Measurements from ENCODE around the gene KBTBD8.

KBTBD8 gene

GRCh38 chr3:67018105-67018788, 20.1 kb downstream of the KBTBD8 start:
- no peak overlapping the region for H3K27ac ChIP-seq (ENCODE audit: low read length)
- no peak overlapping the region for H3K9ac ChIP-seq (ENCODE audit: low read length)
- peaks cover 5% of the 10 kb centered on the region for H3K4me1 ChIP-seq (ENCODE audit: control insufficient read depth, low read depth, low read length)
- H3K36me3 ChIP-seq (ENCODE audit: control insufficient read depth, low read depth, low read length) = no peaks in the 10 kb centered on the region
- no peaks in the 10 kb centered on the region for H3K9me3 ChIP-seq (ENCODE audit: control insufficient read depth, low read depth, low read length)
- no peaks in the 10 kb centered on the region for H3K27me3 ChIP-seq (ENCODE audit: control insufficient read depth, insufficient read depth, low read length)
- H3K4me3 ChIP-seq (ENCODE audit: low read length) = no peak overlapping the region

GRCh38 chr3:67018789-67019526, 20.9 kb downstream of the KBTBD8 start:
- Histone ChIP-seq H3K4me1 (ENCODE audit: control insufficient read depth, low read depth, low read length) (peaks cover 5% of the 10 kb centered on the region), H3K27me3 (ENCODE audit: control insufficient read depth, insufficient read depth, low read length) (no peaks in the 10 kb centered on the region), H3K9me3 (ENCODE audit: control insufficient read depth, low read depth, low read length) (no peaks in the 10 kb centered on the region), H3K9ac (ENCODE audit: low read length) (no peak overlapping the region), H3K27ac (ENCODE audit: low read length) (no peak overlapping the region), H3K4me3 (ENCODE audit: low read length) (no peak overlapping the region), H3K36me3 (ENCODE audit: control insufficient read depth, low read depth, low read length) (no peaks in the 10 kb centered on the region)

GRCh38 chr3:67028001-67028784, 30.1 kb downstream of the KBTBD8 start:
- no peaks in the 10 kb centered on the region for H3K9me3 ChIP-seq (ENCODE audit: control insufficient read depth, low read depth, low read length)
- no peaks in the 10 kb centered on the region for H3K4me1 ChIP-seq (ENCODE audit: control insufficient read depth, low read depth, low read length)
- H3K27ac ChIP-seq (ENCODE audit: low read length) = no peak overlapping the region
- H3K4me3 ChIP-seq (ENCODE audit: low read length) = no peak overlapping the region
- H3K36me3 ChIP-seq (ENCODE audit: control insufficient read depth, low read depth, low read length) = no peaks in the 10 kb centered on the region
- no peak overlapping the region for H3K9ac ChIP-seq (ENCODE audit: low read length)
- no peaks in the 10 kb centered on the region for H3K27me3 ChIP-seq (ENCODE audit: control insufficient read depth, insufficient read depth, low read length)

- H3K4me3 ChIP-seq (ENCODE audit: low read length) = no peak overlapping the region
- no peak overlapping the region for H3K27ac ChIP-seq (ENCODE audit: low read length)
- H3K36me3 ChIP-seq (ENCODE audit: control insufficient read depth, low read depth, low read length) = no peaks in the 10 kb centered on the region
- H3K4me1 ChIP-seq (ENCODE audit: control insufficient read depth, low read depth, low read length) = no peaks in the 10 kb centered on the region
- H3K27me3 ChIP-seq (ENCODE audit: control insufficient read depth, insufficient read depth, low read length) = no peaks in the 10 kb centered on the region
- no peak overlapping the region for H3K9ac ChIP-seq (ENCODE audit: low read length)
- H3K9me3 ChIP-seq (ENCODE audit: control insufficient read depth, low read depth, low read length) = no peaks in the 10 kb centered on the region
Measured at GRCh38 chr3:67030785-67031740, 33.0 kb downstream of the KBTBD8 start.

GRCh38 chr3:67031986-67032385, 33.9 kb downstream of the KBTBD8 start:
- H3K27ac ChIP-seq (ENCODE audit: low read length) = no peak overlapping the region
- no peaks in the 10 kb centered on the region for H3K9me3 ChIP-seq (ENCODE audit: control insufficient read depth, low read depth, low read length)
- no peak overlapping the region for H3K4me3 ChIP-seq (ENCODE audit: low read length)
- no peaks in the 10 kb centered on the region for H3K4me1 ChIP-seq (ENCODE audit: control insufficient read depth, low read depth, low read length)
- no peak overlapping the region for H3K9ac ChIP-seq (ENCODE audit: low read length)
- H3K36me3 ChIP-seq (ENCODE audit: control insufficient read depth, low read depth, low read length) = no peaks in the 10 kb centered on the region
- H3K27me3 ChIP-seq (ENCODE audit: control insufficient read depth, insufficient read depth, low read length) = no peaks in the 10 kb centered on the region

GRCh38 chr3:67033079-67033478, 35.0 kb downstream of the KBTBD8 start:
- H3K9me3 ChIP-seq (ENCODE audit: control insufficient read depth, low read depth, low read length) = no peaks in the 10 kb centered on the region
- no peak overlapping the region for H3K4me3 ChIP-seq (ENCODE audit: low read length)
- no peaks in the 10 kb centered on the region for H3K36me3 ChIP-seq (ENCODE audit: control insufficient read depth, low read depth, low read length)
- H3K4me1 ChIP-seq (ENCODE audit: control insufficient read depth, low read depth, low read length) = no peaks in the 10 kb centered on the region
- H3K9ac ChIP-seq (ENCODE audit: low read length) = no peak overlapping the region
- no peak overlapping the region for H3K27ac ChIP-seq (ENCODE audit: low read length)
- H3K27me3 ChIP-seq (ENCODE audit: control insufficient read depth, insufficient read depth, low read length) = no peaks in the 10 kb centered on the region

GRCh38 chr3:67034371-67034770, 36.3 kb downstream of the KBTBD8 start:
- H3K9me3 ChIP-seq (ENCODE audit: control insufficient read depth, low read depth, low read length) = no peaks in the 10 kb centered on the region
- H3K4me1 ChIP-seq (ENCODE audit: control insufficient read depth, low read depth, low read length) = peaks cover 3% of the 10 kb centered on the region
- no peaks in the 10 kb centered on the region for H3K36me3 ChIP-seq (ENCODE audit: control insufficient read depth, low read depth, low read length)
- H3K4me3 ChIP-seq (ENCODE audit: low read length) = no peak overlapping the region
- no peaks in the 10 kb centered on the region for H3K27me3 ChIP-seq (ENCODE audit: control insufficient read depth, insufficient read depth, low read length)
- H3K9ac ChIP-seq (ENCODE audit: low read length) = no peak overlapping the region
- no peak overlapping the region for H3K27ac ChIP-seq (ENCODE audit: low read length)

GRCh38 chr3:67037615-67038014, 39.5 kb downstream of the KBTBD8 start:
- Histone ChIP-seq H3K27me3 (ENCODE audit: control insufficient read depth, insufficient read depth, low read length) (no peaks in the 10 kb centered on the region), H3K27ac (ENCODE audit: low read length) (no peak overlapping the region), H3K9me3 (ENCODE audit: control insufficient read depth, low read depth, low read length) (no peaks in the 10 kb centered on the region), H3K36me3 (ENCODE audit: control insufficient read depth, low read depth, low read length) (no peaks in the 10 kb centered on the region), H3K4me1 (ENCODE audit: control insufficient read depth, low read depth, low read length) (peaks cover 3% of the 10 kb centered on the region), H3K9ac (ENCODE audit: low read length) (no peak overlapping the region), H3K4me3 (ENCODE audit: low read length) (no peak overlapping the region)

GRCh38 chr3:67044295-67044694, 46.2 kb downstream of the KBTBD8 start:
- Histone ChIP-seq H3K36me3 (ENCODE audit: control insufficient read depth, low read depth, low read length) (no peaks in the 10 kb centered on the region), H3K9me3 (ENCODE audit: control insufficient read depth, low read depth, low read length) (no peaks in the 10 kb centered on the region), H3K4me3 (ENCODE audit: low read length) (no peak overlapping the region), H3K9ac (ENCODE audit: low read length) (no peak overlapping the region), H3K27me3 (ENCODE audit: control insufficient read depth, insufficient read depth, low read length) (no peaks in the 10 kb centered on the region), H3K4me1 (ENCODE audit: control insufficient read depth, low read depth, low read length) (peaks cover 4% of the 10 kb centered on the region), H3K27ac (ENCODE audit: low read length) (no peak overlapping the region)

- Histone ChIP-seq H3K4me3 (ENCODE audit: low read length) (no peak overlapping the region), H3K36me3 (ENCODE audit: control insufficient read depth, low read depth, low read length) (no peaks in the 10 kb centered on the region), H3K4me1 (ENCODE audit: control insufficient read depth, low read depth, low read length) (peaks cover 4% of the 10 kb centered on the region), H3K9ac (ENCODE audit: low read length) (no peak overlapping the region), H3K27ac (ENCODE audit: low read length) (no peak overlapping the region), H3K9me3 (ENCODE audit: control insufficient read depth, low read depth, low read length) (no peaks in the 10 kb centered on the region), H3K27me3 (ENCODE audit: control insufficient read depth, insufficient read depth, low read length) (no peaks in the 10 kb centered on the region)
Measured at GRCh38 chr3:67044955-67045354, 46.8 kb downstream of the KBTBD8 start.

Measured in iPS-18a (cell line).